OCI-LY7 (cell line): ENCODE data around the gene DGCR8.

Experiments used
- CTCF ChIP-seq: fragments of 200-600 bp; sonication (generic); conservative IDR thresholded peaks from 2 replicates; pipeline ENCODE4 v1.5.1; 2014; ENCODE audit warnings: mild to moderate bottlenecking, antibody characterized with exemption, low read length, moderate library complexity, mixed read lengths
- EZH2phosphoT487 ChIP-seq: fragments of 200-600 bp; sonication (generic); IDR thresholded peaks from 2 replicates; pipeline ENCODE4 v1.6.1; 2018; ENCODE audit warnings: low read depth, borderline replicate concordance, mild to moderate bottlenecking, mixed run types, antibody characterized with exemption, low read length, moderate library complexity, mixed read lengths

- TF ChIP-seq CTCF (no peak), EZH2phosphoT487 (no peak)
These were observed at the start of gene DGCR8 for GRCh38 chr22:20079745-20080444.
